ENCODE results near the gene LRRC3C. TPM values are rescaled to one million over a fixed set of nuclear protein-coding genes. Genes with fewer than 3 reads are reported as not detected.
"Not testable (repeated sequence)": the region's sequence is repeated elsewhere in the genome, so short reads cannot be mapped to it uniquely, and the experiment has no call there.

Gene LRRC3C
- total RNA-seq: not detected in 2 replicates
- long read RNA-seq: 0 reads

GRCh38 chr17:39927101-39927928 is at the start of gene LRRC3C, which contains the start of gene ORMDL3:
TSS of gene LRRC3C (plus strand) at chr17:39927732. CDS start at chr17:39941524, 13,792 bp downstream.
TSS of gene ORMDL3 (minus strand) at chr17:39927601. CDS start at chr17:39924203, 3,398 bp downstream.
- H3K9me3 Mint-ChIP-seq (ENCODE audit: unreplicated experiment): no peaks in the 10 kb centered on the region
- TF ChIP-seq CTCF (IDR thresholded peaks at IDR 0.05): no peak
- no peaks in the 10 kb centered on the region for H3K27me3 Mint-ChIP-seq (ENCODE audit: unreplicated experiment)
- H3K4me1 Mint-ChIP-seq (ENCODE audit: unreplicated experiment): peaks cover 52% of the 10 kb centered on the region
- H3K4me3 Mint-ChIP-seq (ENCODE audit: unreplicated experiment): peak within 1 kb of the TSS; percentile 82
- peak; percentile 98 for DNase-seq (ENCODE audit: extremely low spot score, unreplicated experiment)
- peak within 1 kb of the TSS; percentile 87 for H3K27ac Mint-ChIP-seq (ENCODE audit: unreplicated experiment)
- H3K36me3 Mint-ChIP-seq (ENCODE audit: unreplicated experiment): peaks cover 2% of the 10 kb centered on the region

GRCh38 chr17:39886102-39886501 is 41.4 kb upstream of the LRRC3C start:
- H3K27me3 Mint-ChIP-seq (ENCODE audit: unreplicated experiment): peaks cover 78% of the 10 kb centered on the region
- not testable (repeated sequence) for DNase-seq (ENCODE audit: extremely low spot score, unreplicated experiment); H3K9me3 Mint-ChIP-seq (ENCODE audit: unreplicated experiment); H3K27ac Mint-ChIP-seq (ENCODE audit: unreplicated experiment); H3K36me3 Mint-ChIP-seq (ENCODE audit: unreplicated experiment); H3K4me1 Mint-ChIP-seq (ENCODE audit: unreplicated experiment); H3K4me3 Mint-ChIP-seq (ENCODE audit: unreplicated experiment)

GRCh38 chr17:39887078-39887477 is 40.5 kb upstream of the LRRC3C start:
- Mint-ChIP-seq H3K27me3 (ENCODE audit: unreplicated experiment) (peaks cover 76% of the 10 kb centered on the region), H3K36me3 (ENCODE audit: unreplicated experiment) (no peaks in the 10 kb centered on the region), H3K4me1 (ENCODE audit: unreplicated experiment) (no peaks in the 10 kb centered on the region), H3K27ac (ENCODE audit: unreplicated experiment) (no peak overlapping the region), H3K4me3 (ENCODE audit: unreplicated experiment) (no peak overlapping the region), H3K9me3 (ENCODE audit: unreplicated experiment) (no peaks in the 10 kb centered on the region)
- TF ChIP-seq CTCF (IDR thresholded peaks at IDR 0.05): no peak
- no peak for DNase-seq (ENCODE audit: extremely low spot score, unreplicated experiment)

- TF ChIP-seq CTCF (IDR thresholded peaks at IDR 0.05): no peak
- DNase-seq (ENCODE audit: extremely low spot score, unreplicated experiment): no peak
- no peak overlapping the region for H3K4me3 Mint-ChIP-seq (ENCODE audit: unreplicated experiment)
- H3K36me3 Mint-ChIP-seq (ENCODE audit: unreplicated experiment): no peaks in the 10 kb centered on the region
- no peaks in the 10 kb centered on the region for H3K9me3 Mint-ChIP-seq (ENCODE audit: unreplicated experiment)
- no peaks in the 10 kb centered on the region for H3K4me1 Mint-ChIP-seq (ENCODE audit: unreplicated experiment)
- H3K27ac Mint-ChIP-seq (ENCODE audit: unreplicated experiment): no peak overlapping the region
- peaks cover 73% of the 10 kb centered on the region for H3K27me3 Mint-ChIP-seq (ENCODE audit: unreplicated experiment)
Observed at GRCh38 chr17:39889200-39889599, 38.3 kb upstream of the LRRC3C start.

- peaks cover 48% of the 10 kb centered on the region for H3K27me3 Mint-ChIP-seq (ENCODE audit: unreplicated experiment)
- no peaks in the 10 kb centered on the region for H3K4me1 Mint-ChIP-seq (ENCODE audit: unreplicated experiment)
- no peak for DNase-seq (ENCODE audit: extremely low spot score, unreplicated experiment)
- H3K36me3 Mint-ChIP-seq (ENCODE audit: unreplicated experiment): no peaks in the 10 kb centered on the region
- no peak overlapping the region for H3K4me3 Mint-ChIP-seq (ENCODE audit: unreplicated experiment)
- H3K27ac Mint-ChIP-seq (ENCODE audit: unreplicated experiment): no peak overlapping the region
- no peaks in the 10 kb centered on the region for H3K9me3 Mint-ChIP-seq (ENCODE audit: unreplicated experiment)
- TF ChIP-seq CTCF (IDR thresholded peaks at IDR 0.05): no peak
Observed at GRCh38 chr17:39894681-39895376, 32.7 kb upstream of the LRRC3C start.

Data from osteocyte (in vitro differentiated cells).